ENCODE results near the gene SIRT4. TPM values are rescaled to one million over a fixed set of nuclear protein-coding genes. Genes with fewer than 3 reads are reported as not detected.

Gene SIRT4
- total and polyA plus RNA-seq, 10 of the 15 experiments (the other 5 are each of a cell fraction or from before 2014, with no cell fraction given), result 0.19 to 0.98 (median 0.44) TPM

GRCh38 chr12:120324841-120325417 lies 22.8 kb downstream of the SIRT4 start:
- no peak for DNase-seq (ENCODE audit: low read depth, low spot score)
- no peaks in the 10 kb centered on the region for H3K27me3 ChIP-seq (replicated peaks in 1 of 2; ENCODE audit: control insufficient read depth in 2 of 2, insufficient read depth in 2 of 2, low read length in 1 of 2)
- H3K9ac ChIP-seq (ENCODE audit: control insufficient read depth, insufficient read depth, low read length), result no peak overlapping the region
- ATAC-seq, result peak; percentile 11; the same call in 1 of the 3 replicates
- no peak for FAIRE-seq
- no peak overlapping the region for H3K27ac ChIP-seq (ENCODE audit: control insufficient read depth, insufficient read depth)
- no peaks in the 10 kb centered on the region for H3K79me2 ChIP-seq (ENCODE audit: control insufficient read depth, insufficient read depth, low read length)
- ChIA-PET RAD21 (ENCODE audit: unreplicated experiment) (interaction anchor here (0.7 kb wide), 1 partner anchor 32 kb away, joined by 3 read pairs; the partner anchor contains the start of gene RNU4-1), CTCF (interaction anchor here (0.7 to 2.2 kb wide), 9 partner anchors 10 to 111 kb away, joined by 3 to 6 read pairs (median 4); no protein-coding TSS in a partner anchor), POLR2A (no interaction called here), SMC1A (ENCODE audit: uncharacterized antibody, unreplicated experiment) (no interaction called here)
- no peak overlapping the region for H3K4me2 ChIP-seq (ENCODE audit: control insufficient read depth, insufficient read depth)
- no peaks in the 10 kb centered on the region for H3K9me3 ChIP-seq (replicated peaks; ENCODE audit: control insufficient read depth, insufficient read depth, low read length)
- no peaks in the 10 kb centered on the region for H4K20me1 ChIP-seq (ENCODE audit: control insufficient read depth, insufficient read depth)
- H3K36me3 ChIP-seq (ENCODE audit: control insufficient read depth in 2 of 2, insufficient read depth in 2 of 2, low read length in 1 of 2), result no peaks in the 10 kb centered on the region
- no peak overlapping the region; the same call in 1 of the 2 replicates for H2AFZ ChIP-seq (ENCODE audit: control insufficient read depth, low read depth, low read length)
- in situ Hi-C loops (cut with MboI), result loop anchor here (10.0 kb wide), 1 partner anchor 110 kb away; the partner anchor contains the start of gene COX6A1
- intact Hi-C loops (cut with micrococcal nuclease; ENCODE audit: unreplicated experiment), result loop anchor here (1.0 to 2.0 kb wide), 2 partner anchors 105 to 256 kb away; partner anchors contain the start of gene POP5
- BruUV-seq (replicated peaks), result no TSS peak
- no peaks in the 10 kb centered on the region for H3K4me1 ChIP-seq (ENCODE audit: control insufficient read depth, insufficient read depth, low read length)
- H3K4me3 ChIP-seq, result no peak overlapping the region
- 36% methylated on average over 9 of the region's 9 CpGs for WGBS (ENCODE audit: insufficient coverage, insufficient replicate concordance, low lambda C conversion rate, missing lambda C conversion rate)
- TF ChIP-seq SP1 (IDR thresholded peaks at IDR 0.05; ENCODE audit: low read depth, low read length) (no peak), ZBED1 (IDR thresholded peaks at IDR 0.05; ENCODE audit: borderline replicate concordance) (no peak), FOXM1 (IDR thresholded peaks at IDR 0.05; ENCODE audit: low read depth, low read length) (no peak), ZNF592 (IDR thresholded peaks at IDR 0.05) (no peak), NKRF (conservative IDR thresholded peaks at IDR 0.05) (no peak), MEF2B (IDR thresholded peaks at IDR 0.05; ENCODE audit: partially characterized antibody, poor library complexity, severe bottlenecking) (no peak), MTA2 (IDR thresholded peaks at IDR 0.05; ENCODE audit: low read depth) (no peak), EED (IDR thresholded peaks at IDR 0.05; ENCODE audit: low read depth) (no peak), ZNF207 (IDR thresholded peaks at IDR 0.05; ENCODE audit: borderline replicate concordance) (no peak), CEBPZ (IDR thresholded peaks at IDR 0.05; ENCODE audit: low read depth, low read length) (no peak)

All from GM12878 (cell line).